SJSA1 (cell line): ENCODE data around the gene RALGPS1. TPM values are rescaled to one million over a fixed set of nuclear protein-coding genes. Genes with fewer than 3 reads are reported as not detected.

Experiments
- DNase-seq, 2 experiments: peaks; one replicate each; pipeline ENCODE4 v3.0.0-alpha.2; 2015 to 2020; ENCODE audit warnings: low spot score in 2 of 2, low read depth in 1 of 2
- H3K27ac ChIP-seq: fragments of 250-450 bp; sonication (Bioruptor Pico); 2 replicates; pipeline ENCODE4 v1.5.1; 2020; ENCODE audit warnings: mild to moderate bottlenecking, moderate library complexity
- H3K27me3 ChIP-seq: fragments of 250-450 bp; sonication (Bioruptor Pico); replicated peaks from 2 replicates; pipeline ENCODE4 v1.5.1; 2020; ENCODE audit warnings: mild to moderate bottlenecking, moderate library complexity
- H3K36me3 ChIP-seq: fragments of 250-450 bp; sonication (Bioruptor Pico); 2 replicates; pipeline ENCODE4 v1.5.1; 2020; ENCODE audit warnings: mild to moderate bottlenecking
- H3K4me1 ChIP-seq: fragments of 250-450 bp; sonication (Bioruptor Pico); replicated peaks from 2 replicates; pipeline ENCODE4 v1.6.1; 2021; ENCODE audit warnings: mild to moderate bottlenecking
- H3K4me3 ChIP-seq: fragments of 250-450 bp; sonication (Bioruptor Pico); 2 replicates; pipeline ENCODE4 v1.5.1; 2020; ENCODE audit warnings: mild to moderate bottlenecking
- H3K9me3 ChIP-seq: fragments of 250-450 bp; sonication (Bioruptor Pico); replicated peaks from 2 replicates; pipeline ENCODE4 v1.5.1; 2020; ENCODE audit warnings: mild to moderate bottlenecking
- total RNA-seq: library from RNA; depleted of rRNA; stranded (reverse); fragments of >200 nt; shearing (Covaris generic); gene quantifications from 2 replicates; pipeline ENCODE4 v1.2.3, GENCODE V29; 2014

RALGPS1 gene
- total RNA-seq, 1 experiment from 2014 or later = 2.4 TPM

- Histone ChIP-seq H3K4me3 (no peak overlapping the region), H3K4me1 (no peaks in the 10 kb centered on the region)
Observed at GRCh38 chr9:127075624-127076372, 161.2 kb downstream of the RALGPS1 start.

GRCh38 chr9:127076860-127077643 lies 162.5 kb downstream of the RALGPS1 start:
- peaks cover 1% of the 10 kb centered on the region; the same call in 1 of the 2 replicates for H3K9me3 ChIP-seq
- DNase-seq = peak in 1 of 2 experiments; percentile 8
- H3K4me3 ChIP-seq = no peak overlapping the region

More at GRCh38 chr9:127075624-127076372, 161.2 kb downstream of the RALGPS1 start:
- no peaks in the 10 kb centered on the region for H3K36me3 ChIP-seq
- peaks cover 3% of the 10 kb centered on the region; the same call in 1 of the 2 replicates for H3K9me3 ChIP-seq
- DNase-seq = no peak
- no peak overlapping the region for H3K27ac ChIP-seq
- H3K27me3 ChIP-seq = no peaks in the 10 kb centered on the region

DNA sequence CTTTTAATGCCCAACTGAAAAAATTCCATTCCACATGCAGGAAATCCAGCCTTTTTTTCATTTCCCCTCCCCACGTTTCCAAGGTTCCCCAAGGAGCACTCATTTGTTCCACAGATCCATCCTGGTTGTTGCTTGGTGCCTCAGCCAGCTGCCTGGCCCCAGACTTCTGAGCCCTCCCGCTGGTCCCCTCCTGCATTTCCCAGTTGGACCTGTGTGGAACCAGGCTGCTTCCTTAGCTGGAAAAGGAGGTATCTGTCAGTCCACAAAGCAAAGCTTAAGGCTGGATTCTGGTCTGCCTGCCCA lies 163.0 kb downstream of the RALGPS1 start:
- Histone ChIP-seq H3K27ac (no peak overlapping the region), H3K9me3 (no peaks in the 10 kb centered on the region), H3K36me3 (no peaks in the 10 kb centered on the region), H3K4me1 (no peaks in the 10 kb centered on the region), H3K4me3 (no peak overlapping the region), H3K27me3 (no peaks in the 10 kb centered on the region)
- no peak for DNase-seq

More at GRCh38 chr9:127076860-127077643, 162.5 kb downstream of the RALGPS1 start:
- Histone ChIP-seq H3K36me3 (no peaks in the 10 kb centered on the region), H3K4me1 (no peaks in the 10 kb centered on the region), H3K27me3 (no peaks in the 10 kb centered on the region), H3K27ac (no peak overlapping the region)

- H3K27me3 ChIP-seq = no peaks in the 10 kb centered on the region
- no peaks in the 10 kb centered on the region for H3K9me3 ChIP-seq
- no peak overlapping the region for H3K4me3 ChIP-seq
- DNase-seq = no peak
- no peaks in the 10 kb centered on the region for H3K4me1 ChIP-seq
- no peak overlapping the region for H3K27ac ChIP-seq
- no peaks in the 10 kb centered on the region for H3K36me3 ChIP-seq
Observed at GRCh38 chr9:127078336-127078735, 163.8 kb downstream of the RALGPS1 start.

DNA sequence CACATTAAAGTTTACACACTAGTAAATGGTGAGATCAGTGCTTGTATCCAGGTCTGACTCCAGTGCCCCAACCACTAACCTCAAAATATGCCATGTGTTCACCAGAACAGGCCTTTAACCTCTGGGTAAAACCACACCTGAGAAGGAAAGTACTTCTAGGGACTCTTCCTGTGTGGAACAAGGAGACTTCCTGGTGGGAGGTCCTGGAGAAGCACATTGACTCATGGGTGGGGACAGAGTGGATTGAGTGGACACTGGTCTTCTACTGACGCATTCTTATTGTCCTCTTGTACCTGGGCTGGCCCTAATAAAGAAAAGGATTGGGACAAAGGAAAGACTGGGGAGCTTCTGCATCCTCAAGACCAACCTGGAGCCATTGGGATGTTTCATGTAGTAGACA lies 164.4 kb downstream of the RALGPS1 start:
- Histone ChIP-seq H3K27me3 (no peaks in the 10 kb centered on the region), H3K36me3 (no peaks in the 10 kb centered on the region), H3K27ac (no peak overlapping the region), H3K4me3 (no peak overlapping the region), H3K4me1 (no peaks in the 10 kb centered on the region), H3K9me3 (no peaks in the 10 kb centered on the region)
- no peak for DNase-seq

DNA sequence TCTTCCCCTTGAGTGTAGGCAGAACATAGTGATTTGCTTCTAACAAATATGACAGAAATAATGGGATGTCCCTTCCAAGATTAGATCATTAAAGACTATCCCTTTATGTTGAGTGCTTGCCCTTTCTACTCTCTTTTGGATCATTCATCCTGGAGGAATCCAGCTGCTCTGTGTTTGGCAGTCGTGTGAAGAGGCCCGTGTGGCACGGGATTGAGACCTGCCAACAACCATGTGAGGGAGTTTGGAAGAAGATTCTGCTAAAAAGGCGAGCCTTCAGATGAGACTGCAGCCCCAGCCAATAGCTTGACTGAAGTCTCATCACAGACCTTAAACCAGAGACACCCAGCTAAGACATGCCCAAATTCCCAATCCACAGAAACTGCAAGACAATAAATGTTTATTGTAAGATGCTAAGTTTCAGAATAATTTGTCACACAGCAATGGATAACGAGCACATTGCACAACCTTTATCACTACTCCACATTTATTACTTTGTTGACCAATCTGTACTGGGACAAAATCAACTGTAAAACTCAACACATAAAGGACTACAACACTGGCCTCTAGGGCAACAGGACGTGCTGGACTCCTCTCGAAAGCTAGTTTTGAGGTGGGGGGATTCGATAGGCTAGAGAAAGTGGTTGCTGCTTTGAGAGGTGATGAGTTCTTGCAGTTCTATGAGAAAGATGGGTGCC lies 165.0 kb downstream of the RALGPS1 start:
- no peaks in the 10 kb centered on the region for H3K36me3 ChIP-seq
- no peaks in the 10 kb centered on the region for H3K27me3 ChIP-seq
- H3K27ac ChIP-seq = no peak overlapping the region
- H3K4me3 ChIP-seq = no peak overlapping the region
- no peak for DNase-seq
- no peaks in the 10 kb centered on the region for H3K4me1 ChIP-seq
- H3K9me3 ChIP-seq = no peaks in the 10 kb centered on the region

GRCh38 chr9:127081250-127082185 lies 166.9 kb downstream of the RALGPS1 start:
- H3K36me3 ChIP-seq = no peaks in the 10 kb centered on the region
- no peak for DNase-seq
- no peaks in the 10 kb centered on the region for H3K4me1 ChIP-seq
- no peaks in the 10 kb centered on the region for H3K27me3 ChIP-seq
- no peak overlapping the region for H3K4me3 ChIP-seq
- H3K9me3 ChIP-seq = no peaks in the 10 kb centered on the region
- no peak overlapping the region for H3K27ac ChIP-seq

DNA sequence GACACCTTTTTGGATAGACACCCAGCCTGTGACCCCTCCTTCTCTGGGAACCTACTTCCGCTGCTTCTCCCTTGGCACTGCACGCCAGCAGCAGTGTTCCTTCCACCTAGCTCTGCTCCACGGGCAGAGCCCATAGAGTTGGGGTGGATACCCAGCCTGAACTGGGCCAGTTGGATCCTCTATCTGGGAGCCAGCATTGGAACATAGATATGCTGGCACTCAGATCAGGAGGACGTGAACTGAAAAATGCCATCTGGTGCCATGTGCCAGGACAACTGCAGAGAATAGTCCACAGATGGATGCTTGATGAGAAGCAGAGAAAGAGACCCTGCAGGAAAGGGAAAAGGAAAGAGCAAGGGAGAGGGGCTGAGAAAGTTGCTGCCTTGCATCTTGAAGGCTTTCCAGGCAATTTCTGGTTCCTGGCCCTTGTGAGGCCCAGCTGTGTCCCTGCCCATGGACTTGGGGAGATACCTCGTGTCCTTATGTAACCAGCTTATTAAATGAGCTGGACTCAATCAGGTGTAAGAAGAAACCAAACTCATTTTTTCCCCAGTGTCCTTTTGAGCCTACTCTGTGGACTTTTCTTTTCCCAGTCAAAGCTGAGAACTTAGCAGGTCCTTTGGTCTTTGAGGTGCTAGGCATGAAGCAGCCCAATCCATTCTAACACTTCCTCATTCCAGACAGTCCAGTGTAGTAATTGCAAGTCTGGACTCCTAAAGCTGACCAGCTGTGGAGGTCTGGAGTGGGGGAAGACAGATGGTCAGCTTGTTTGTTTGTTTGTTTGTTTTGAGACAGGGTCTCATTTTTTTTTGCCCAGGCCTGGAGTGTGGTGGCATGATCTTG lies 168.8 kb downstream of the RALGPS1 start:
- no peak overlapping the region for H3K4me3 ChIP-seq
- H3K36me3 ChIP-seq = no peaks in the 10 kb centered on the region
- H3K27ac ChIP-seq = no peak overlapping the region
- no peak for DNase-seq
- H3K9me3 ChIP-seq = no peaks in the 10 kb centered on the region
- no peaks in the 10 kb centered on the region for H3K27me3 ChIP-seq
- no peaks in the 10 kb centered on the region for H3K4me1 ChIP-seq

GRCh38 chr9:127084076-127085039 lies 169.8 kb downstream of the RALGPS1 start:
- no peaks in the 10 kb centered on the region for H3K36me3 ChIP-seq
- H3K27ac ChIP-seq = no peak overlapping the region
- H3K4me3 ChIP-seq = no peak overlapping the region
- no peaks in the 10 kb centered on the region for H3K27me3 ChIP-seq
- DNase-seq = no peak
- H3K4me1 ChIP-seq = no peaks in the 10 kb centered on the region
- no peaks in the 10 kb centered on the region for H3K9me3 ChIP-seq

DNA sequence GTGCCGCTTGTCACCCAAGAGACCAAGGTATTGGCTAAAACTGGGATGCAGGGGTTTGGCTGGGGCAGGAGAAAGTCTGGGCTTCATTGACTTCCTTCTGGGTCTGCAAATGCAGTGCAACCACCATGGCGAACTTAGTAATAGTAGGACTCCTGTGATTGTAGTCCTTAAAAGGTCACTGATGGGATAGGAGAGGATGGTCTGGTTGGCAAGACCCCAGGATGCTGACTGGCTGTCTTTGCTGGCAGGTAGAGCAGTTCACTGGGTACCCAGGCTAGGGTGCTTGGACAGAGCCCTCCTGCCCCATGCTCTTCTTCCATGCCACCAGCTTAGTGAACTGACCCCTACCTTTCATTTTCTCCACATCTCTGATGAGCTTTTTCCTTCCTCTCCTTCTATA lies 170.6 kb downstream of the RALGPS1 start:
- no peaks in the 10 kb centered on the region for H3K36me3 ChIP-seq
- H3K4me1 ChIP-seq = no peaks in the 10 kb centered on the region
- H3K27me3 ChIP-seq = no peaks in the 10 kb centered on the region
- H3K4me3 ChIP-seq = no peak overlapping the region
- no peaks in the 10 kb centered on the region for H3K9me3 ChIP-seq
- H3K27ac ChIP-seq = no peak overlapping the region
- DNase-seq = no peak

DNA sequence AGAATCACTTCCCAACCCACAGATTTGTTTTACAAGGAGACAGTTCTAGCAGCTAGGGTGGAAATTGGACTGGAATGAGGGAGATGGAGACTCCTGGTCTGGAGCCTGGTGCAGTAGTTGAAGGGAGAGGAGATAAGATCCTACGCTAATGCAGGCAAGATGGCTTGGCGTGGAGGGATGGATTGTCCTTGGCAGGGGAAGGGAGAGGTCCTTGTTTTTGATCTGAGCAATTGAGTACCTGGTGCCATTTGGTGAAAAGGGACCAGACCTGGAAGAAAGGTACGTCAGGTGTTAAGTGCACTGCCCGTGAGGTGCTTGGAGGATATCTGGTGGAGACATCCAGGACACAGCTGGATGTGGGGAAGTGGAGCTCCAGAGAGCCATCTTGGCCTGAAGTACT lies 172.2 kb downstream of the RALGPS1 start:
- H3K9me3 ChIP-seq = no peaks in the 10 kb centered on the region
- H3K27ac ChIP-seq = no peak overlapping the region
- H3K4me3 ChIP-seq = no peak overlapping the region
- no peaks in the 10 kb centered on the region for H3K27me3 ChIP-seq
- H3K36me3 ChIP-seq = no peaks in the 10 kb centered on the region
- no peaks in the 10 kb centered on the region for H3K4me1 ChIP-seq
- no peak for DNase-seq

GRCh38 chr9:127087411-127087810 lies 172.8 kb downstream of the RALGPS1 start:
- H3K36me3 ChIP-seq = no peaks in the 10 kb centered on the region
- no peak for DNase-seq
- H3K4me1 ChIP-seq = no peaks in the 10 kb centered on the region
- no peaks in the 10 kb centered on the region for H3K27me3 ChIP-seq
- H3K4me3 ChIP-seq = no peak overlapping the region
- H3K27ac ChIP-seq = no peak overlapping the region
- no peaks in the 10 kb centered on the region for H3K9me3 ChIP-seq
